Spinal cord (tissue), 10 donors: ENCODE measurements around the gene CYSTM1. TPM values are rescaled to one million over a fixed set of nuclear protein-coding genes. Genes with fewer than 3 reads are reported as not detected.

Source experiments
- DNase-seq, 6 donors: peaks; one replicate each; pipeline versions ENCODE4 v3.0.0 to v3.0.0-alpha.2; 2013 to 2015; ENCODE audit warnings: low spot score in 6 of 6, low read depth in 4 of 6
- H3K27ac ChIP-seq: one replicate; pipeline ENCODE4 v1.5.1; 2013; ENCODE audit warnings: low read depth, low read length, control low read depth
- H3K27me3 ChIP-seq: one replicate; pipeline ENCODE4 v1.6.1; 2013; ENCODE audit warnings: low read length; ENCODE audit not compliant: control insufficient read depth, insufficient read depth
- H3K36me3 ChIP-seq: one replicate; pipeline ENCODE4 v1.6.1; 2013; ENCODE audit warnings: low read length; ENCODE audit not compliant: control insufficient read depth, insufficient read depth
- H3K4me1 ChIP-seq: one replicate; pipeline ENCODE4 v1.6.1; 2013; ENCODE audit warnings: low read length; ENCODE audit not compliant: control insufficient read depth, insufficient read depth
- H3K4me3 ChIP-seq: one replicate; pipeline ENCODE4 v1.5.1; 2013; ENCODE audit warnings: low read depth, low read length, control low read depth
- H3K9me3 ChIP-seq: one replicate; pipeline ENCODE4 v1.6.1; 2013; ENCODE audit warnings: low read length; ENCODE audit not compliant: control insufficient read depth, insufficient read depth
- WGBS: methylation state at CpG from one replicate; pipeline ENCODE4 v1.1.5; 2013; ENCODE audit warnings: missing lambda C conversion rate; ENCODE audit not compliant: insufficient coverage; 5-methylcytosine and 5-hydroxymethylcytosine counted together
- polyA plus RNA-seq, 2 donors: library from polyadenylated mRNA; unstranded; fragments of 120-200 nt; gene quantifications; one replicate each; pipeline ENCODE4 v1.2.1, GENCODE V29; 2013; ENCODE audit not compliant: insufficient read length in 2 of 2
- total RNA-seq, 2 donors: library from RNA; depleted of rRNA in 1 of 2; stranded (reverse); fragments of 120-200 nt in 1 of 2; fragments of >200 nt in 1 of 2; gene quantifications; one replicate each; pipeline versions ENCODE4 v1.2.3 to v1.2.4, GENCODE V29; 2013 to 2014
- donor health status: healthy.

The CYSTM1 gene
- total and polyA plus RNA-seq, 4 donors: 12.7 to 42.0 (median 26.2) TPM

GRCh38 chr5:140245926-140246325 is 70.9 kb downstream of the CYSTM1 start:
- H3K4me3 ChIP-seq: no peak overlapping the region
- H3K27ac ChIP-seq: no peak overlapping the region

GRCh38 chr5:140246378-140247122 is 71.6 kb downstream of the CYSTM1 start:
- H3K4me3 ChIP-seq: no peak overlapping the region
- H3K36me3 ChIP-seq: peaks cover 6% of the 10 kb centered on the region
- peak in 2 of 6 donors; percentile 11 to 17 for DNase-seq
- peaks cover 36% of the 10 kb centered on the region for H3K4me1 ChIP-seq
- no peaks in the 10 kb centered on the region for H3K27me3 ChIP-seq
- 69% methylated on average over 7 of the region's 8 CpGs for WGBS
- no peak overlapping the region for H3K27ac ChIP-seq
- H3K9me3 ChIP-seq: no peaks in the 10 kb centered on the region

More at GRCh38 chr5:140245926-140246325, 70.9 kb downstream of the CYSTM1 start:
- no peak for DNase-seq
- Histone ChIP-seq H3K27me3 (no peaks in the 10 kb centered on the region), H3K36me3 (peaks cover 6% of the 10 kb centered on the region), H3K4me1 (peaks cover 42% of the 10 kb centered on the region), H3K9me3 (no peaks in the 10 kb centered on the region)
- WGBS: 90% methylated on average over 5 of the region's 7 CpGs

GRCh38 chr5:140248414-140248813 is 73.4 kb downstream of the CYSTM1 start:
- 56% methylated on average over 3 of the region's 3 CpGs for WGBS

GRCh38 chr5:140249536-140249935 is 74.5 kb downstream of the CYSTM1 start:
- Histone ChIP-seq H3K27me3 (no peaks in the 10 kb centered on the region), H3K36me3 (peaks cover 5% of the 10 kb centered on the region), H3K4me1 (peaks cover 21% of the 10 kb centered on the region), H3K4me3 (no peak overlapping the region), H3K27ac (no peak overlapping the region), H3K9me3 (no peaks in the 10 kb centered on the region)
- DNase-seq: no peak
- WGBS: 86% methylated on average over 4 of the region's 5 CpGs

More at GRCh38 chr5:140248414-140248813, 73.4 kb downstream of the CYSTM1 start:
- Histone ChIP-seq H3K27ac (no peak overlapping the region), H3K4me3 (no peak overlapping the region), H3K36me3 (peaks cover 6% of the 10 kb centered on the region), H3K9me3 (no peaks in the 10 kb centered on the region), H3K4me1 (peaks cover 29% of the 10 kb centered on the region), H3K27me3 (no peaks in the 10 kb centered on the region)
- peak in 1 of 6 donors; percentile 23 for DNase-seq

- H3K4me3 ChIP-seq: no peak overlapping the region
- H3K27me3 ChIP-seq: no peaks in the 10 kb centered on the region
- H3K4me1 ChIP-seq: peaks cover 13% of the 10 kb centered on the region
- no peak for DNase-seq
- peaks cover 3% of the 10 kb centered on the region for H3K36me3 ChIP-seq
- H3K27ac ChIP-seq: no peak overlapping the region
- whole genome bisulfite sequencing: 85% methylated on average over 2 of the region's 6 CpGs
- no peaks in the 10 kb centered on the region for H3K9me3 ChIP-seq
Observed at GRCh38 chr5:140250386-140250785, 75.4 kb downstream of the CYSTM1 start.

- Histone ChIP-seq H3K27ac (no peak overlapping the region), H3K36me3 (peaks cover 3% of the 10 kb centered on the region), H3K9me3 (no peaks in the 10 kb centered on the region), H3K27me3 (no peaks in the 10 kb centered on the region), H3K4me3 (no peak overlapping the region), H3K4me1 (peaks cover 4% of the 10 kb centered on the region)
- no peak for DNase-seq
- WGBS: 75% methylated on average over 4 of the region's 5 CpGs
Observed at GRCh38 chr5:140251527-140251973, 76.6 kb downstream of the CYSTM1 start.

- Histone ChIP-seq H3K27me3 (no peaks in the 10 kb centered on the region), H3K9me3 (no peaks in the 10 kb centered on the region), H3K4me3 (no peak overlapping the region), H3K36me3 (peaks cover 3% of the 10 kb centered on the region), H3K27ac (no peak overlapping the region), H3K4me1 (peaks cover 4% of the 10 kb centered on the region)
- no peak for DNase-seq
- 70% methylated on average over 5 of the region's 10 CpGs for WGBS
Observed at GRCh38 chr5:140252470-140253126, 77.6 kb downstream of the CYSTM1 start.

GRCh38 chr5:140253985-140254384 is 79.0 kb downstream of the CYSTM1 start:
- DNase-seq: no peak
- Histone ChIP-seq H3K27ac (no peak overlapping the region), H3K27me3 (no peaks in the 10 kb centered on the region), H3K4me1 (peaks cover 4% of the 10 kb centered on the region), H3K36me3 (peaks cover 3% of the 10 kb centered on the region), H3K9me3 (no peaks in the 10 kb centered on the region), H3K4me3 (no peak overlapping the region)
- 71% methylated on average over 3 of the region's 4 CpGs for WGBS

GRCh38 chr5:140255460-140256157 is 80.6 kb downstream of the CYSTM1 start:
- Histone ChIP-seq H3K27me3 (no peaks in the 10 kb centered on the region), H3K36me3 (peaks cover 3% of the 10 kb centered on the region), H3K27ac (no peak overlapping the region), H3K4me1 (peaks cover 4% of the 10 kb centered on the region), H3K9me3 (no peaks in the 10 kb centered on the region), H3K4me3 (no peak overlapping the region)
- WGBS: 95% methylated on average over 4 of the region's 4 CpGs
- no peak for DNase-seq
